OCI-LY3 (cell line): ENCODE measurements around the gene NXT1.

Experiments used
- H2AFZ ChIP-seq: fragments of 200-600, 300-600 bp; shearing (Covaris generic); 2 replicates; pipeline ENCODE4 v1.6.0; 2014; ENCODE audit warnings: antibody characterized with exemption, low read depth, low read length
- H3K27ac ChIP-seq: fragments of 200-600, 300-600 bp; sonication (generic); 2 replicates; pipeline ENCODE4 v1.5.1; 2014; ENCODE audit warnings: mild to moderate bottlenecking, low read length, moderate library complexity, mixed read lengths
- H3K27me3 ChIP-seq: fragments of 200-600, 300-600 bp; sonication (generic); 2 replicates; pipeline ENCODE4 v1.6.1; 2014; ENCODE audit warnings: low read depth, low read length, mixed read lengths
- H3K36me3 ChIP-seq: fragments of 200-600, 300-600 bp; sonication (generic); replicated peaks from 2 replicates; pipeline ENCODE3; 2014; ENCODE audit warnings: low read depth, low read length, mixed read lengths
- H3K4me1 ChIP-seq: fragments of 300-600, 200-600 bp; sonication (generic); 2 replicates; pipeline ENCODE4 v1.6.1; 2014; ENCODE audit warnings: low read length, mixed read lengths
- H3K4me2 ChIP-seq: fragments of 200-600, 300-600 bp; sonication (generic); 2 replicates; pipeline ENCODE4 v1.6.1; 2014; ENCODE audit warnings: low read length, mixed read lengths
- H3K4me3 ChIP-seq: fragments of 300-600, 200-600 bp; sonication (generic); 2 replicates; pipeline ENCODE4 v1.5.1; 2014; ENCODE audit warnings: antibody characterized with exemption, mild to moderate bottlenecking, low read length, moderate library complexity
- H3K79me2 ChIP-seq: fragments of 300-600, 200-600 bp; shearing (Covaris generic); 2 replicates; pipeline ENCODE4 v1.6.1; 2014; ENCODE audit warnings: mild to moderate bottlenecking, low read length, mixed read lengths
- H3K9ac ChIP-seq: fragments of 300-600, 200-600 bp; shearing (Covaris generic); 2 replicates; pipeline ENCODE4 v1.6.0; 2014; ENCODE audit warnings: mild to moderate bottlenecking, low read length, moderate library complexity
- H3K9me3 ChIP-seq: fragments of 200-600, 300-600 bp; shearing (Covaris generic); 2 replicates; pipeline ENCODE4 v1.6.1; 2014; ENCODE audit warnings: low read length, mixed read lengths; ENCODE audit not compliant: insufficient read depth
- H4K20me1 ChIP-seq: fragments of 200-600, 300-600 bp; sonication (generic); 2 replicates; pipeline ENCODE4 v1.6.1; 2016; ENCODE audit warnings: low read length, mixed read lengths; ENCODE audit not compliant: insufficient read depth
- EZH2phosphoT487 ChIP-seq: fragments of 200-600 bp; shearing (Covaris generic); IDR thresholded peaks from 2 replicates; pipeline ENCODE4 v1.6.1; 2018; ENCODE audit warnings: antibody characterized with exemption, mixed run types, low read depth
- TF ChIP-seq, protein P1 (sequence below): fragments of 200-600, 300-600 bp; sonication (generic); IDR thresholded peaks from 2 replicates; pipeline ENCODE4 v1.5.1; 2014; ENCODE audit warnings: antibody characterized with exemption, low read length, low read depth

NXT1 gene

DNA sequence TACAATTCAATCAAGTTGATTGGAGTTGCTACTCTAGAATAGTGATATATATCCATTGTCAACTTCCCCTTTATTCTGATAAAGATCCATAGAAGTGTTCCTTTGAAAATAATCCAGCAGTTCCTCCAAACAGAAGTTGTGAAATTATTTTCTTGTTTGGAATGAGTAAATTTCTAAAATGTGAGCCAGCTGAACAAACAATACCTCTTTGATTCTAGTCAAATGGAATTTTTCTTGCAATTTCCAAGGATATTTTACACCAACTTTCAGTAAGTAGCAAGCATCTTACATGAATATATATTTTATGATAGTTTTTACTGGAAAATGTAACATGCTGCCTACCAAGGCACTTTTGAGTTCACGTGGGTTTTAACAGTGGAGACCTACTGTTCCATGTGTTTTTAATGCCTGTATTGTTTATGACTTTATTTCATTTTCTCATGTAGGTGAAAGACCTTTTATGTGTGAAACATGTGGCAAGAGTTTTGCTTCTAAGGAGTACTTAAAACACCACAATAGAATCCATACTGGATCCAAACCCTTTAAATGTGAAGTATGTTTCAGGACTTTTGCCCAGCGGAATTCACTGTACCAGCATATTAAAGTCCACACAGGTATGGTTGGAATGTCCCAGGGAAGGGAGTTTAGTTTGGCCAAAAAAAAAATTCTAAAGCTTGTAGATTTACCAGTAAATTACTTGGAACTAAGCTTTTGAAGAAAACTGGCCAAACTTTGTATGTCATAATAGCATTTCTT is 17.9 kb downstream of the NXT1 start:
- TF ChIP-seq EZH2phosphoT487, result no peak
- TF ChIP-seq, protein P1, sequence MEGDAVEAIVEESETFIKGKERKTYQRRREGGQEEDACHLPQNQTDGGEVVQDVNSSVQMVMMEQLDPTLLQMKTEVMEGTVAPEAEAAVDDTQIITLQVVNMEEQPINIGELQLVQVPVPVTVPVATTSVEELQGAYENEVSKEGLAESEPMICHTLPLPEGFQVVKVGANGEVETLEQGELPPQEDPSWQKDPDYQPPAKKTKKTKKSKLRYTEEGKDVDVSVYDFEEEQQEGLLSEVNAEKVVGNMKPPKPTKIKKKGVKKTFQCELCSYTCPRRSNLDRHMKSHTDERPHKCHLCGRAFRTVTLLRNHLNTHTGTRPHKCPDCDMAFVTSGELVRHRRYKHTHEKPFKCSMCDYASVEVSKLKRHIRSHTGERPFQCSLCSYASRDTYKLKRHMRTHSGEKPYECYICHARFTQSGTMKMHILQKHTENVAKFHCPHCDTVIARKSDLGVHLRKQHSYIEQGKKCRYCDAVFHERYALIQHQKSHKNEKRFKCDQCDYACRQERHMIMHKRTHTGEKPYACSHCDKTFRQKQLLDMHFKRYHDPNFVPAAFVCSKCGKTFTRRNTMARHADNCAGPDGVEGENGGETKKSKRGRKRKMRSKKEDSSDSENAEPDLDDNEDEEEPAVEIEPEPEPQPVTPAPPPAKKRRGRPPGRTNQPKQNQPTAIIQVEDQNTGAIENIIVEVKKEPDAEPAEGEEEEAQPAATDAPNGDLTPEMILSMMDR, result no peak
- Histone ChIP-seq H3K27me3 (no peaks in the 10 kb centered on the region), H3K4me2 (no peak overlapping the region), H3K27ac (no peak overlapping the region), H3K9ac (no peak overlapping the region), H3K36me3 (peaks cover 86% of the 10 kb centered on the region), H3K4me3 (no peak overlapping the region), H2AFZ (no peak overlapping the region), H4K20me1 (peaks cover 38% of the 10 kb centered on the region), H3K79me2 (peaks cover 60% of the 10 kb centered on the region), H3K9me3 (no peaks in the 10 kb centered on the region), H3K4me1 (peaks cover 40% of the 10 kb centered on the region)

DNA sequence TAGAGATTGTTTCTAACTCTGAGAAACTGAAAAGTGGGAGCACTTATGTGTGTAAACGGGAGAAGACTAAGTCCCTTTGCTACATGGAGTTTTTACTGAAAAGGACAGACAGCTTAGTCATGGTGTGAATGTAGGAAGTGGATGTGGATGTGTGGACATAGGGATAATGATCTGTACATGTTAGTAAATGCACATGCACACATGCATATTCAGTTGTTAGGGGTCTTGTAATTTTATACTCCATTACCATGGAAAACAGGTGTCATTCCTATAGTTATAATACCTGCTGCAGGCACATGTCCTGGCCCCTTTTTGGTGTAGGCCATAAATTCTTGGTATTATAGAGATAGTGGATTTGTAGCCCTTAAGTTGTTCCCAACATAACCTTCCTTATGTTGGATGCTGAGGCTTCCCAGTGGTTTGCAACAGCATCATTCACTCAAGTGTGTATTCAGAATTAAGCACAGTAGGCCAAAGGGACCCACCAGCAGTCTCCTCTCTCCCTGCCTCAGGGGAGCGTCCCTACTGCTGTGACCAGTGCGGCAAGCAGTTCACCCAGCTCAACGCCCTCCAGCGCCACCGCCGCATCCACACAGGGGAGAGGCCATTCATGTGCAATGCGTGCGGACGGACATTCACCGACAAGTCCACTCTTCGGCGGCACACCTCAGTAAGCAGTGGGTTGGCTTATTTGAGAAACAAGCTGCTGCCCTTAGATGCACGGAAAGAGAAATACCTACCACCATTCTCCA is 18.7 kb downstream of the NXT1 start:
- H3K79me2 ChIP-seq, result peaks cover 53% of the 10 kb centered on the region
- no peaks in the 10 kb centered on the region for H3K27me3 ChIP-seq
- H3K36me3 ChIP-seq, result peaks cover 91% of the 10 kb centered on the region
- H3K4me1 ChIP-seq, result peaks cover 35% of the 10 kb centered on the region
- peaks cover 31% of the 10 kb centered on the region for H4K20me1 ChIP-seq
- no peaks in the 10 kb centered on the region for H3K9me3 ChIP-seq
- no peak for TF ChIP-seq EZH2phosphoT487
- TF ChIP-seq, protein P1, result no peak
- no peak overlapping the region for H3K4me2 ChIP-seq
- no peak overlapping the region for H2AFZ ChIP-seq
- H3K9ac ChIP-seq, result no peak overlapping the region
- no peak overlapping the region for H3K4me3 ChIP-seq
- no peak overlapping the region for H3K27ac ChIP-seq

DNA sequence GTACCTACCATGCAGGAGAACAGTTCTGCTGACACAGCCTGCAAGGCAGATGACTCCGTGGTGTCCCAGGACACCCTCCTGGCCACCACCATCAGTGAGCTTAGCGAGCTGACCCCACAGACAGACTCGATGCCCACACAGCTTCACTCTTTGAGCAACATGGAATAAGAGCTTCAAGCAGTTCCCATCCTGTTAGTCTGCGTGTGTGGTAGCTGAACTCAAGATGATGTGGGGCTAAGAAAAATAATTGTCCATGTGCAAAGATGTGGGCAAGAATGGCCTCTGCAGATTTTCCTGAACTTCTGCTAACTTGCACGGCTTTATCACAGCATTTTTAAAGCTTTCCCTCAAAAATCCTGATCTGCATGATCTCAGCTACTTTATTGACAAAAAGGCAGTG is 19.7 kb downstream of the NXT1 start:
- Histone ChIP-seq H3K4me2 (no peak overlapping the region), H4K20me1 (peaks cover 27% of the 10 kb centered on the region), H3K4me1 (peaks cover 35% of the 10 kb centered on the region), H3K27ac (no peak overlapping the region), H3K79me2 (peaks cover 43% of the 10 kb centered on the region), H2AFZ (no peak overlapping the region), H3K27me3 (no peaks in the 10 kb centered on the region), H3K36me3 (peaks cover 91% of the 10 kb centered on the region), H3K9ac (no peak overlapping the region), H3K4me3 (no peak overlapping the region), H3K9me3 (no peaks in the 10 kb centered on the region)
- no peak for TF ChIP-seq EZH2phosphoT487
- TF ChIP-seq, protein P1, result no peak

DNA sequence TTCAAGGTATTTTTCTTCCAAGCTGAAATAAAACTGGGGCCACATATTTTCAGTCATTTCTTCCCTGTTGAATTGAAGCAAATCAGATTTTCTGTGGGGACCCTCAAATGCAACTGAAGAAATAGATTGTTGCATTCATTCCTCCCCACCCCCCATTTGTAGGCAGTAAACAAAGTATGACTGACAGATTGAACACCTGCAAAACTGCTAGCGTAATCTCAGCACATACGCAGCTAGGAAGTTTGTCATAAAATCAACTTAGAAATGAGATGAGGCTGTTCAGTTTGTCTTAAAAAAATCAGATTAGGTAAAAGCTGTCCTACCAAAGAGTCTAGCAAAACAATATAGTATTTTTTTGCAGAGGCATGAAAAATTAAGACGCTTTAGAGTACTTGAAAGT is 20.3 kb downstream of the NXT1 start:
- no peak overlapping the region for H2AFZ ChIP-seq
- peaks cover 91% of the 10 kb centered on the region for H3K36me3 ChIP-seq
- no peak overlapping the region for H3K4me2 ChIP-seq
- no peaks in the 10 kb centered on the region for H3K27me3 ChIP-seq
- peaks cover 37% of the 10 kb centered on the region for H3K79me2 ChIP-seq
- no peak overlapping the region for H3K9ac ChIP-seq
- peaks cover 25% of the 10 kb centered on the region for H4K20me1 ChIP-seq
- H3K27ac ChIP-seq, result peak overlapping the region; percentile 31; the same call in 1 of the 2 replicates
- no peaks in the 10 kb centered on the region for H3K9me3 ChIP-seq
- H3K4me3 ChIP-seq, result no peak overlapping the region
- peaks cover 29% of the 10 kb centered on the region for H3K4me1 ChIP-seq
- no peak for TF ChIP-seq EZH2phosphoT487
- TF ChIP-seq, protein P1, result no peak
